Measurements from ENCODE around the gene WNT10A.
"Not testable (repeated sequence)": the region's sequence is repeated elsewhere in the genome, so short reads cannot be mapped to it uniquely, and the experiment has no call there.

WNT10A gene

GRCh38 chr2:218880102-218880858, at the start of gene WNT10A:
TSS of gene WNT10A (plus strand) at chr2:218880852. CDS start at chr2:218880996, 144 bp downstream.
- DNase-seq = no peak

GRCh38 chr2:218831378-218831990, 49.2 kb upstream of the WNT10A start, which contains the start of gene PRKAG3:
TSS of gene PRKAG3 (minus strand) at chr2:218831803.
- peak; percentile 47 for DNase-seq

GRCh38 chr2:218832081-218832480, 48.6 kb upstream of the WNT10A start:
- no peak for DNase-seq

GRCh38 chr2:218832520-218832919, 48.1 kb upstream of the WNT10A start:
- DNase-seq = no peak

GRCh38 chr2:218833023-218833609, 47.5 kb upstream of the WNT10A start:
- DNase-seq = no peak

GRCh38 chr2:218834685-218835084, 46.0 kb upstream of the WNT10A start:
- DNase-seq = no peak

GRCh38 chr2:218837495-218837894, 43.2 kb upstream of the WNT10A start:
- no peak for DNase-seq

GRCh38 chr2:218839430-218839829, 41.2 kb upstream of the WNT10A start:
- no peak for DNase-seq

GRCh38 chr2:218839888-218840287, 40.8 kb upstream of the WNT10A start:
- DNase-seq = no peak

- not testable (repeated sequence) for DNase-seq
Measured at GRCh38 chr2:218844334-218844733, 36.3 kb upstream of the WNT10A start.

- not testable (repeated sequence) for DNase-seq
Measured at GRCh38 chr2:218846963-218847362, 33.7 kb upstream of the WNT10A start.

- DNase-seq = no peak
Measured at GRCh38 chr2:218849721-218850120, 30.9 kb upstream of the WNT10A start.

- DNase-seq = no peak
Measured at GRCh38 chr2:218850796-218851195, 29.9 kb upstream of the WNT10A start.

- no peak for DNase-seq
Measured at GRCh38 chr2:218851286-218851685, 29.4 kb upstream of the WNT10A start.

- no peak for DNase-seq
Measured at GRCh38 chr2:218852911-218853667, 27.6 kb upstream of the WNT10A start.

- DNase-seq = no peak
Measured at GRCh38 chr2:218853766-218854165, 26.9 kb upstream of the WNT10A start.

GRCh38 chr2:218854860-218855259, 25.8 kb upstream of the WNT10A start:
- DNase-seq = no peak

GRCh38 chr2:218855305-218856166, 25.1 kb upstream of the WNT10A start:
- DNase-seq = no peak

- no peak for DNase-seq
Measured at GRCh38 chr2:218856167-218856895, 24.3 kb upstream of the WNT10A start.

- no peak for DNase-seq
Measured at GRCh38 chr2:218856896-218857243, 23.8 kb upstream of the WNT10A start.

- DNase-seq = no peak
Measured at GRCh38 chr2:218857371-218858137, 23.1 kb upstream of the WNT10A start.

All from left hindlimb (tissue), 1 donor.